ENCODE data around the gene TEX2.
A peak's percentile ranks its signal among the peaks of the same experiment; 100 is the strongest.

TEX2 gene

DNA sequence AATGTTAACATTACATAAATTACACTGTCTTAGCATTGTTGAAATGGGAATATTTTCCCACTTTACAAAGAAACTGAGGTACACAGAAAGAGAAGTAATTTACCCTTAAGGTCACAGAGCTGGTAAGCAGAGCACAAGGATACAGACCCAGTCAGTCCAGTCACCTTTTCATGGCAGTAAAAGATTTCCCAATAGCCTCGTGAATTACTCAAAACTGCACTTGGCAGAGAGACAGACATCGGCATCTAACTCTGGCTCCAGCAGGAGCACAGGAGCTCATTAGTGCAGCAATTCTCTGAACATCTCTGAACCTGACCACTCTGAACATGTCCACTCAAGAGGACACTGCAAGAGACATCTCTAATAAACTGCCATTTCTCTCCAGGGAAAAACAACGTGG, 3.1 kb downstream of the TEX2 start:
- in situ Hi-C loops (cut with HindIII; ENCODE audit: low sequenced_read_pairs) = no loop called here
- H3K4me3 ChIP-seq (ENCODE audit: low read depth, low read length) = no peak overlapping the region
- DNase-seq (ENCODE audit: low read depth) = peak; percentile 23
- TF ChIP-seq, protein P1, sequence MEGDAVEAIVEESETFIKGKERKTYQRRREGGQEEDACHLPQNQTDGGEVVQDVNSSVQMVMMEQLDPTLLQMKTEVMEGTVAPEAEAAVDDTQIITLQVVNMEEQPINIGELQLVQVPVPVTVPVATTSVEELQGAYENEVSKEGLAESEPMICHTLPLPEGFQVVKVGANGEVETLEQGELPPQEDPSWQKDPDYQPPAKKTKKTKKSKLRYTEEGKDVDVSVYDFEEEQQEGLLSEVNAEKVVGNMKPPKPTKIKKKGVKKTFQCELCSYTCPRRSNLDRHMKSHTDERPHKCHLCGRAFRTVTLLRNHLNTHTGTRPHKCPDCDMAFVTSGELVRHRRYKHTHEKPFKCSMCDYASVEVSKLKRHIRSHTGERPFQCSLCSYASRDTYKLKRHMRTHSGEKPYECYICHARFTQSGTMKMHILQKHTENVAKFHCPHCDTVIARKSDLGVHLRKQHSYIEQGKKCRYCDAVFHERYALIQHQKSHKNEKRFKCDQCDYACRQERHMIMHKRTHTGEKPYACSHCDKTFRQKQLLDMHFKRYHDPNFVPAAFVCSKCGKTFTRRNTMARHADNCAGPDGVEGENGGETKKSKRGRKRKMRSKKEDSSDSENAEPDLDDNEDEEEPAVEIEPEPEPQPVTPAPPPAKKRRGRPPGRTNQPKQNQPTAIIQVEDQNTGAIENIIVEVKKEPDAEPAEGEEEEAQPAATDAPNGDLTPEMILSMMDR (IDR thresholded peaks at IDR 0.05; ENCODE audit: low read depth, low read length, missing control alignments) = no peak

DNA sequence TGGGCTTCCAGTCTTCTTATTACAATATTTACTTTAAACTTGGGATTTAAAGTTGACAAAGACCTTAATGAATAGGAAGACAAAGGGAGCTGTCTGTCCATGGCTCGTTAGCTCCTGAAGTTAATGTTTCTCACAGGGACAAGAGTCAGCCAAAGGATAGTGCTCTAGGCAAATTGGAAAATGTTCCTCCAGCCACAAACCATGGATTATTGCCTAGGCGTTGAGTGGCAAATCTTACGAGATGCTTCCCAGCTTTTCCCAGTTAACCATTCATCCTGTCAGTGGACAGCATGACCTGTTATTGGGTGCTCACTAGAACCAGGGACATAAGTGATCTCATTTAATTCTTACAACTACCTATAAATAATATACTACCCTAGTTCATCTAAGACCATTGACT, 3.6 kb downstream of the TEX2 start:
- H3K4me3 ChIP-seq (ENCODE audit: low read depth, low read length) = no peak overlapping the region
- in situ Hi-C loops (cut with HindIII; ENCODE audit: low sequenced_read_pairs) = no loop called here
- DNase-seq (ENCODE audit: low read depth) = no peak
- TF ChIP-seq, protein P1 (IDR thresholded peaks at IDR 0.05; ENCODE audit: low read depth, low read length, missing control alignments) = no peak

DNA sequence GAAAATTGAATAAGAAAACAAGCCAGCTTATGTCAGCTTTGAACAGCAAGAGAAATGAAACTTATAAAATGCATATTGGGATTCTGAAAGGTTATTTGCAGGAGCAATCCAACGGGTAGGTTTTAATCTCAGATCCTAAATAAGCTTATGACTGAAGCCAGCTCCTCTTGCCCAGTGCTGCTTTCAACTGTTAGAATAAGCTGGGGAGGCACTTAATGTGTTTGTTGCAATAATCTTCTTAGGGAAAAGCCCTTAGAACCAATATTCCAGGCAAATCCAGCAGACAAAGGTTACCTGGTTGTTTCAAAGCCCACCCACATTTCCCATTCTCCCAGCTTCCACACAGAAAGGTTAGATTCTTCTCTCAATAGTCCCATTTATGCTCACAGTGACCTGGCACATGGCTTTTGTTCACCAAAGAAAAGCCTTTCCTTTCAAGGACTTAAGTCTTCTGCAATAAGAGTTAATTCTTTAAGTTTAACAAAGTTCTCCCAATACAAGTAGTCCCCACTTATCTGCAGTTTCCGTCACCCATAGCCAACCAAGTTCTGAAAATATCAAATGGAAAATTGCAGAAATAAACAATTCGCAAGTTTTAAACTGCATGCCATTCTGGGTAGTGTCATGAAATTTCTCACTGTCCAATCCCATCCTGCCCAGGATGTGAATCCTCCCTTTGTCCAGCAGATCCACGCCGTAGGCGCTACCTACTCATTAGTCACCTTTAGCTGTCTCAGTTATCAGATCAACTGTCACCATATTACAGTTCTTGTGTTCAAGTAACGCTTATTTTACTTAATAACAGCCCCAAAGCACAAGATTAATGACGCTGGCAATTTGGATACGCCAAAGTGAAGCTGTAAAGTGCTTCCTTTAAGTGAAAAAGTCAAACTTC, 5.9 kb downstream of the TEX2 start:
- no peak for DNase-seq (ENCODE audit: low read depth)
- in situ Hi-C loops (cut with HindIII; ENCODE audit: low sequenced_read_pairs) = no loop called here
- no peak overlapping the region for H3K4me3 ChIP-seq (ENCODE audit: low read depth, low read length)

DNA sequence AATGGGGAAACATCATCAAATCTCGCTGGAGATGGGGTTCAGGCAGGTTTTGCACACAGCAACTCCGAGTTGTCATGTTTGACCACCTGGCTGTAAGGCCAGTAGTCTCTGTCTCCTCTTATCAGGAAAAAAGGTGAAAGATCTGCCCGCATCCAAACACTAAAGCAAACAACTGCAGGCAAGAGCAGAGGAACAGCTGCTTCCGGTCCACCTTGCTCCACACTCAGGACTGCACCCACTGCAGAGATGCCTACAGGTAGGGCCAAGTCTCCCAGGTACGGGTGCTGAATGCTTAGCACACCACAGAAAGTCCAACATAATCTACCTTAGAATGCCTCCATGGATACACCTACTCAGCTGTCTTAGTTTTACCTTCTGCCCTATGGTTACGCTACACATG, 7.3 kb downstream of the TEX2 start:
- TF ChIP-seq, protein P1 (IDR thresholded peaks at IDR 0.05; ENCODE audit: low read depth, low read length, missing control alignments) = no peak
- in situ Hi-C loops (cut with HindIII; ENCODE audit: low sequenced_read_pairs) = no loop called here
- DNase-seq (ENCODE audit: low read depth) = no peak
- H3K4me3 ChIP-seq (ENCODE audit: low read depth, low read length) = no peak overlapping the region

More for the DNA sequence above, 5.9 kb downstream of the TEX2 start:
- TF ChIP-seq, protein P1 (IDR thresholded peaks at IDR 0.05; ENCODE audit: low read depth, low read length, missing control alignments) = no peak

DNA sequence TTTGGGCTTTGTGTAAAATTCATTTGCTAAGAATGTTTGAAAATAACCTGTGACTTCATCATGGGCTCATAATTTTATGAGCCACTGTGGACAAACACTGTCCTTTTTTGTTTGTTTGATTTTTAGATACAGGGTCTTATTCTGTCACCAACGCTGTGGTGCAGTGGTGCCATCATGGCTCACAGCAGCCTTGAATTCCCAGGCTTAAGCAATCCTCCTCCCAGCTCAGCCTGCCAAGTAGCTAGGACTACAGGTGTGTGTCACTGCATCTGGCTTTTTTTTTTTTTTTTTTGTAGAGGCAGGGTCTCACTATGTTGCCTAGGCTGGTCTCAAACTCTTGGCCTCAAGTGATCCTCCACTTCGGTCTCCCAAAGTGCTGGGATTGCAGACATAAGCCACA, 8.3 kb downstream of the TEX2 start:
- in situ Hi-C loops (cut with HindIII; ENCODE audit: low sequenced_read_pairs) = no loop called here
- H3K4me3 ChIP-seq (ENCODE audit: low read depth, low read length) = no peak overlapping the region
- no peak for DNase-seq (ENCODE audit: low read depth)
- TF ChIP-seq, protein P1 (IDR thresholded peaks at IDR 0.05; ENCODE audit: low read depth, low read length, missing control alignments) = no peak

DNA sequence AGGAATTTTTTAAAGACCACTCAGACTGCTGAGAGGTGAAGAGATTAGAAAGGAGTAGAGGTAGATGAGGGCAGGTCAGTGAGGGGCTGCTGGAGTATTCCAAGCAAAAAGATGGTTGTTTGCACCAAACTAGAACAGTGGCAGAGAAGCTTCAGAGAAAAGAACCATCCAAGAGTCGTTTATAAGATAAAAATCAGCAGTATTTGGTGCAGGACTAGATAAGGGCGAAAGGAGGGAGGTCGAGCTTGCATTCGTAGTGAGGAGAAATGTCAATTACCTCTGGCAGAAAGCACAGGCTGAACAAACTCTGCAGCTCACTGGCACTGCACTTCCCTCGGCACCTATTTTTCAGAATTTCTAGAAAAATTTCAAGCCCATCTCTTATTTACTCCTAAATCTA, 9.6 kb downstream of the TEX2 start:
- TF ChIP-seq, protein P1 (IDR thresholded peaks at IDR 0.05; ENCODE audit: low read depth, low read length, missing control alignments) = no peak
- no peak for DNase-seq (ENCODE audit: low read depth)
- in situ Hi-C loops (cut with HindIII; ENCODE audit: low sequenced_read_pairs) = no loop called here
- H3K4me3 ChIP-seq (ENCODE audit: low read depth, low read length) = no peak overlapping the region
